ENCODE results near the gene PAPSS2.
A peak's percentile ranks its signal among the peaks of the same experiment; 100 is the strongest.

- TF ChIP-seq, protein P1, sequence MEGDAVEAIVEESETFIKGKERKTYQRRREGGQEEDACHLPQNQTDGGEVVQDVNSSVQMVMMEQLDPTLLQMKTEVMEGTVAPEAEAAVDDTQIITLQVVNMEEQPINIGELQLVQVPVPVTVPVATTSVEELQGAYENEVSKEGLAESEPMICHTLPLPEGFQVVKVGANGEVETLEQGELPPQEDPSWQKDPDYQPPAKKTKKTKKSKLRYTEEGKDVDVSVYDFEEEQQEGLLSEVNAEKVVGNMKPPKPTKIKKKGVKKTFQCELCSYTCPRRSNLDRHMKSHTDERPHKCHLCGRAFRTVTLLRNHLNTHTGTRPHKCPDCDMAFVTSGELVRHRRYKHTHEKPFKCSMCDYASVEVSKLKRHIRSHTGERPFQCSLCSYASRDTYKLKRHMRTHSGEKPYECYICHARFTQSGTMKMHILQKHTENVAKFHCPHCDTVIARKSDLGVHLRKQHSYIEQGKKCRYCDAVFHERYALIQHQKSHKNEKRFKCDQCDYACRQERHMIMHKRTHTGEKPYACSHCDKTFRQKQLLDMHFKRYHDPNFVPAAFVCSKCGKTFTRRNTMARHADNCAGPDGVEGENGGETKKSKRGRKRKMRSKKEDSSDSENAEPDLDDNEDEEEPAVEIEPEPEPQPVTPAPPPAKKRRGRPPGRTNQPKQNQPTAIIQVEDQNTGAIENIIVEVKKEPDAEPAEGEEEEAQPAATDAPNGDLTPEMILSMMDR (conservative IDR thresholded peaks at IDR 0.05; ENCODE audit: low read depth in 2 of 2) = no peak
- TF ChIP-seq REST (IDR thresholded peaks at IDR 0.05; ENCODE audit: unreplicated experiment) (no peak), POLR2AphosphoS5 (IDR thresholded peaks at IDR 0.05; ENCODE audit: low read depth) (no peak), EZH2phosphoT487 (IDR thresholded peaks at IDR 0.05; ENCODE audit: unreplicated experiment) (no peak), EZH2 (IDR thresholded peaks at IDR 0.05; ENCODE audit: low read depth, unreplicated experiment) (no peak), NANOG (IDR thresholded peaks at IDR 0.05; ENCODE audit: borderline replicate concordance) (no peak), CREB1 (CRISPR knock-in tag; IDR thresholded peaks at IDR 0.05; ENCODE audit: low read depth) (peak; percentile 12; the same call in 1 of the 2 replicates)
- TF ChIP-seq, protein P2, sequence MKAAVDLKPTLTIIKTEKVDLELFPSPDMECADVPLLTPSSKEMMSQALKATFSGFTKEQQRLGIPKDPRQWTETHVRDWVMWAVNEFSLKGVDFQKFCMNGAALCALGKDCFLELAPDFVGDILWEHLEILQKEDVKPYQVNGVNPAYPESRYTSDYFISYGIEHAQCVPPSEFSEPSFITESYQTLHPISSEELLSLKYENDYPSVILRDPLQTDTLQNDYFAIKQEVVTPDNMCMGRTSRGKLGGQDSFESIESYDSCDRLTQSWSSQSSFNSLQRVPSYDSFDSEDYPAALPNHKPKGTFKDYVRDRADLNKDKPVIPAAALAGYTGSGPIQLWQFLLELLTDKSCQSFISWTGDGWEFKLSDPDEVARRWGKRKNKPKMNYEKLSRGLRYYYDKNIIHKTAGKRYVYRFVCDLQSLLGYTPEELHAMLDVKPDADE (IDR thresholded peaks at IDR 0.05) = no peak
Measured at GRCh38 chr10:87661861-87662785, 2.4 kb downstream of the PAPSS2 start.

Measured in GM23338 (cell line).